HCT116 (cell line): Measurements from ENCODE around the gene CDK14.

Experiments
- CTCF ChIP-seq, 3 experiments: fragments of 200-600 bp in 1 of 3; sonication (generic) in 1 of 3; IDR thresholded peaks in 2 of 3; conservative IDR thresholded peaks in 1 of 3; 2 replicates each; pipeline ENCODE4 v1.5.1; 2012 to 2017; ENCODE audit warnings: low read depth in 2 of 3, low read length in 2 of 3, antibody characterized with exemption in 1 of 3, borderline replicate concordance in 1 of 3, control low read depth in 1 of 3, mild to moderate bottlenecking in 1 of 3, mixed read lengths in 1 of 3, mixed run types in 1 of 3, moderate library complexity in 1 of 3; ENCODE audit not compliant: insufficient read depth in 1 of 3
- EZH2 ChIP-seq: fragments of 200-600 bp; sonication (generic); IDR thresholded peaks from 2 replicates; pipeline ENCODE4 v1.6.1; 2017; ENCODE audit warnings: antibody characterized with exemption, mixed run types
- EZH2phosphoT487 ChIP-seq: fragments of 200-600 bp; IDR thresholded peaks from 2 replicates; pipeline ENCODE4 v1.6.1; 2018; ENCODE audit warnings: antibody characterized with exemption, borderline replicate concordance
- FOSL1 ChIP-seq: IDR thresholded peaks from 2 replicates; pipeline ENCODE4 v1.6.1; 2012; ENCODE audit warnings: low read depth
- JUND ChIP-seq: IDR thresholded peaks from 2 replicates; pipeline ENCODE4 v1.6.1; 2012
- POLR2A ChIP-seq: IDR thresholded peaks from 2 replicates; pipeline ENCODE4 v1.7.0; 2011; ENCODE audit warnings: borderline replicate concordance; ENCODE audit not compliant: insufficient read depth, insufficient read length; ENCODE audit errors: extremely low read depth
- POLR2AphosphoS5 ChIP-seq: IDR thresholded peaks from 2 replicates; pipeline ENCODE4 v1.6.1; 2011; ENCODE audit warnings: mild to moderate bottlenecking, low read depth, low read length, moderate library complexity
- RAD21 ChIP-seq: IDR thresholded peaks from 2 replicates; pipeline ENCODE4 v1.6.1; 2012; ENCODE audit warnings: low read depth, mild to moderate bottlenecking
- REST ChIP-seq: IDR thresholded peaks from 2 replicates; pipeline ENCODE4 v1.6.1; 2012; ENCODE audit warnings: low read depth
- SRF ChIP-seq: IDR thresholded peaks from 2 replicates; pipeline ENCODE4 v1.6.1; 2012; ENCODE audit warnings: low read depth
- TCF7L2 ChIP-seq: IDR thresholded peaks from 2 replicates; pipeline ENCODE4 v1.7.0; 2011; ENCODE audit warnings: borderline replicate concordance, inconsistent platforms; ENCODE audit not compliant: insufficient read depth, insufficient read length; ENCODE audit errors: extremely low read depth
- YY1 ChIP-seq: IDR thresholded peaks from 2 replicates; pipeline ENCODE4 v1.6.1; 2011; ENCODE audit warnings: low read length, low read depth, moderate library complexity, mild to moderate bottlenecking; ENCODE audit not compliant: insufficient replicate concordance; ENCODE audit errors: extremely low read depth
- ZNF274 ChIP-seq: fragments of 200-500 bp; sonication (Bioruptor generic); IDR thresholded peaks from 2 replicates; pipeline ENCODE4 v1.6.1; 2014; ENCODE audit warnings: mild to moderate bottlenecking, low read depth, low read length, inconsistent platforms
- TF ChIP-seq, protein P1 (sequence below): IDR thresholded peaks from 2 replicates; pipeline ENCODE4 v1.6.1; 2011; ENCODE audit warnings: mild to moderate bottlenecking, low read length, moderate library complexity; ENCODE audit not compliant: insufficient replicate concordance; ENCODE audit errors: extremely low read depth

GRCh38 chr7:90596671-90597562, 796 bp downstream of the CDK14 start:
- TF ChIP-seq CTCF (IDR thresholded peaks at IDR 0.05 in 2 of 3, conservative IDR thresholded peaks at IDR 0.05 in 1 of 3; ENCODE audit: borderline replicate concordance in 1 of 3, insufficient read depth in 1 of 3, low read depth in 2 of 3, low read length in 2 of 3) (no peak), EZH2 (no peak), ZNF274 (no peak), JUND (no peak), YY1 (no peak), POLR2A (no peak), TCF7L2 (no peak), EZH2phosphoT487 (no peak), POLR2AphosphoS5 (no peak), FOSL1 (no peak), SRF (no peak), RAD21 (no peak), REST (no peak)
- TF ChIP-seq, protein P1, sequence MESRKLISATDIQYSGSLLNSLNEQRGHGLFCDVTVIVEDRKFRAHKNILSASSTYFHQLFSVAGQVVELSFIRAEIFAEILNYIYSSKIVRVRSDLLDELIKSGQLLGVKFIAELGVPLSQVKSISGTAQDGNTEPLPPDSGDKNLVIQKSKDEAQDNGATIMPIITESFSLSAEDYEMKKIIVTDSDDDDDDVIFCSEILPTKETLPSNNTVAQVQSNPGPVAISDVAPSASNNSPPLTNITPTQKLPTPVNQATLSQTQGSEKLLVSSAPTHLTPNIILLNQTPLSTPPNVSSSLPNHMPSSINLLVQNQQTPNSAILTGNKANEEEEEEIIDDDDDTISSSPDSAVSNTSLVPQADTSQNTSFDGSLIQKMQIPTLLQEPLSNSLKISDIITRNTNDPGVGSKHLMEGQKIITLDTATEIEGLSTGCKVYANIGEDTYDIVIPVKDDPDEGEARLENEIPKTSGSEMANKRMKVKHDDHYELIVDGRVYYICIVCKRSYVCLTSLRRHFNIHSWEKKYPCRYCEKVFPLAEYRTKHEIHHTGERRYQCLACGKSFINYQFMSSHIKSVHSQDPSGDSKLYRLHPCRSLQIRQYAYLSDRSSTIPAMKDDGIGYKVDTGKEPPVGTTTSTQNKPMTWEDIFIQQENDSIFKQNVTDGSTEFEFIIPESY: no peak
